ENCODE results near the gene PRKAB2.
"Not testable (repeated sequence)": the region's sequence is repeated elsewhere in the genome, so short reads cannot be mapped to it uniquely, and the experiment has no call there.

The PRKAB2 gene

GRCh38 chr1:147172168-147173016 is at the start of gene PRKAB2:
Gene PRKAB2, minus strand, starts transcription at chr1:147172470. Its CDS starts 326 bp downstream, at chr1:147172144.
- peak; percentile 80 for DNase-seq (ENCODE audit: low spot score)

GRCh38 chr1:147218606-147219005 is 46.3 kb upstream of the PRKAB2 start:
- DNase-seq (ENCODE audit: low spot score) = no peak

- DNase-seq (ENCODE audit: low spot score) = no peak
Observed at GRCh38 chr1:147217141-147217540, 44.9 kb upstream of the PRKAB2 start.

GRCh38 chr1:147216124-147216523 is 43.9 kb upstream of the PRKAB2 start:
- DNase-seq (ENCODE audit: low spot score) = no peak

GRCh38 chr1:147215540-147215916 is 43.3 kb upstream of the PRKAB2 start:
- DNase-seq (ENCODE audit: low spot score) = peak; percentile 28

GRCh38 chr1:147214842-147215539 is 42.7 kb upstream of the PRKAB2 start:
- DNase-seq (ENCODE audit: low spot score) = no peak

GRCh38 chr1:147214325-147214724 is 42.1 kb upstream of the PRKAB2 start:
- DNase-seq (ENCODE audit: low spot score) = no peak

- no peak for DNase-seq (ENCODE audit: low spot score)
Observed at GRCh38 chr1:147213271-147213670, 41.0 kb upstream of the PRKAB2 start.

GRCh38 chr1:147211577-147211976 is 39.3 kb upstream of the PRKAB2 start:
- no peak for DNase-seq (ENCODE audit: low spot score)

- peak; percentile 19 for DNase-seq (ENCODE audit: low spot score)
Observed at GRCh38 chr1:147210987-147211386, 38.7 kb upstream of the PRKAB2 start.

GRCh38 chr1:147209825-147210821 is 37.9 kb upstream of the PRKAB2 start:
- DNase-seq (ENCODE audit: low spot score) = no peak

GRCh38 chr1:147208619-147209018 is 36.3 kb upstream of the PRKAB2 start:
- no peak for DNase-seq (ENCODE audit: low spot score)

- no peak for DNase-seq (ENCODE audit: low spot score)
Observed at GRCh38 chr1:147207192-147207591, 34.9 kb upstream of the PRKAB2 start.

GRCh38 chr1:147204080-147204479 is 31.8 kb upstream of the PRKAB2 start:
- no peak for DNase-seq (ENCODE audit: low spot score)

- DNase-seq (ENCODE audit: low spot score) = no peak
Observed at GRCh38 chr1:147202576-147202975, 30.3 kb upstream of the PRKAB2 start.

GRCh38 chr1:147201786-147202185 is 29.5 kb upstream of the PRKAB2 start:
- DNase-seq (ENCODE audit: low spot score) = no peak

GRCh38 chr1:147201276-147201675 is 29.0 kb upstream of the PRKAB2 start:
- no peak for DNase-seq (ENCODE audit: low spot score)

GRCh38 chr1:147197324-147197723 is 25.1 kb upstream of the PRKAB2 start:
- not testable (repeated sequence) for DNase-seq (ENCODE audit: low spot score)

GRCh38 chr1:147189514-147189913 is 17.2 kb upstream of the PRKAB2 start:
- DNase-seq (ENCODE audit: low spot score) = no peak

- DNase-seq (ENCODE audit: low spot score) = no peak
Observed at GRCh38 chr1:147185432-147185831, 13.2 kb upstream of the PRKAB2 start.

GRCh38 chr1:147177611-147178380 is 5.5 kb upstream of the PRKAB2 start:
- DNase-seq (ENCODE audit: low spot score) = no peak
